Measurements from ENCODE around the gene GATA5. TPM values are rescaled to one million over a fixed set of nuclear protein-coding genes. Genes with fewer than 3 reads are reported as not detected.

GATA5 gene
- total RNA-seq, 1 donor from 2014 or later: 18.1 TPM

DNA sequence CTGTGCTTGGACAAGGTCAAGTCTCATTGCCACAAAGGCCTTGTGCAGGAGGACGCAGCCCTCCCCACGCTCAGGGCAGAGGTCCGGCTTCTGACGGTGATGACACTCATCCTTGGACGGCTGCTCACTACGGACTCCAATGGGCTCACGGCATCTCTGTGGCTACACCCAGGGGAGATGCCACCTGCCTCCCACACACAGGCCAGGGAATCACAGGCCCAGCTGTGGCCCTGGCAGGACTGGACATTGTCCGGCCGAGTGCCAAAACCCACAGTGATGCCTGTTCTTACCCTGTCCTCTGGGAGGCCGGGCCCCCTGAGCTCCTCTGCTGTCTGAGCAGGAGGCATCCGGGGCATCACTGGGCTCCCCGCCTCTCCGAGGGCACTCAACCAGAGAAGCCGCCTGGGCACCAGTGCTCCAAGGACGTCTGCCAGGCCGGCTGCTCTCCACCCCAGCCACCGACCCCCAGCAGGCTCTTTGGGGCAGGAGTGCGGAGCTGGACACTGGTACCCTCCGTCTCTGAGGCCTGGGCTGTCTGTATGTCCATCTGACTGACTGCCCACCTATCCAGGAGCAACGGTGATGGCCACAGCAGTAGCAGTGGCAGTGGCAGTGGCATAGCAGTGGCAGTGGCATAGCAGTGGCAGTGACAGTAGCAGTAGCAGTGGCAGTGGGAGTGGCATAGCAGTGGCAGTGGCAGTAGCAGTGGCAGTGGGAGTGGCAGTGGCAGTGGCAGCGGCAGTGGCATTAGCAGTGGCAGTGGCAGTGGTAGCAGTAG is 50.3 kb downstream of the GATA5 start:
- intact Hi-C loops (cut with micrococcal nuclease): loop anchor here (10.0 kb wide), 1 partner anchor 179 kb away; no protein-coding TSS in a partner anchor
- no peak for ATAC-seq
- no peak for DNase-seq

DNA sequence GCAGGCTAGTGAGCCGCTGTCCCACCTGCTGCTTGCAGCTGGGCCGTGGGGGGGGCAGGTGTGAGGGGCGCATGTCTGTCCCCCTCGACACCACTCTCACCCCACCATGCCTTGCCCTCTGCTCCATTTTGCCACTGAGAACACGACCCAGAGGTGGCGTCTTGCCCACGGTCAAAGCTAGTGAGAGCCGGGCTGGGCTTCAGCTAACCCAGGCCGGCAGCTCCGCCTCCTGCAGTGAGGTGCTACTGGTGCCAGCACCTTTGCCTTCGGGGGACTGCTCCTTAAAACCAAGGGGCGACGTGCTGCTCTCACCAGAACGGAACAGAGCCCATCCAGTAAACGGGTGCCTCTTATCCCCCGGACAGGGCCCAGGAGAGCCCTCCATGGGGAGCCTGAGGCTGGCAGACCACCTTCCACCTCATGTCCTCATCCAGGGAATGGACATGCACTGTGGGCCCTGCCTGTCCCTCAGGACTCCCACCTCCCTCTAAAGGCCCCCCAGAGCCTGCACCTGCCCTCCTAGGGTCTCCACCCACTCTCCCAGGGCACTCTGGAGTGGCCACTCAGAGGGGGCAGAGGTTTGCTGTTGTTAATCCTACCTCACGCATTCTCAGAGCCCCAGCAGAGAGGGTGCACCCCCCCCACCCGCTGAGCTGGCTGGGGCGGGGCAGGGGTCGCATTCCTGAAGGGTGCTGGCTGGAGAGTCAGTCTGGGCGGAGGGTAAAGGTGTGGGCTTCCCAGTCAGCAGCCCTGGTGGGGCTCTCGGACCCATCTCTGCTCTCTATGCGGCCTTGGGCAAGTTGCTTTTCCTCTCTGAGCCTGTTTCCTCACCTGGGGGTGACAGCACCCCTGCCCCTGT is 51.3 kb downstream of the GATA5 start:
- DNase-seq: peak; percentile 44
- ATAC-seq: peak; percentile 44
- intact Hi-C loops (cut with micrococcal nuclease): loop anchor here (10.0 kb wide), 1 partner anchor 180 kb away; no protein-coding TSS in a partner anchor

DNA sequence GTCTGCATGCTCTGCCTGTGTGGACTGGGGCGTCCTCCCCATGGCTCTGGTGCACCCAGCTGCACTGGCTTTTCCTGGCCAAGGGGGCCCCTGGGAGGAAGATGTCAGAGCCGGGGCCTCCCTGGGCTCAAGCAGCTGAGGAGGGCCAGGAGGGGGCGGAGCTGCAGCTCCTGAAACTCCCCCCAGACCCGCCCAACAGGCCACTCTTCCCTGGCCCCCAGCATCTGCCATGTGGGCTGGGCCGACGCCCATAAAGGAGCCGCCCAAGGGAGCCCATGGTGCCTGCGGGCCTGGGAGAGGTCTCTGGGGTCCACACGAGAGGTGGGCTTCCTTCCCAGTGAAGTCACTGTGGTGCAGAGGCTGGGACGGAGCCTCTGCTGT is 52.5 kb downstream of the GATA5 start:
- DNase-seq (no peak), ATAC-seq (no peak)
- intact Hi-C loops (cut with micrococcal nuclease): loop anchor here (10.0 kb wide), 1 partner anchor 181 kb away; no protein-coding TSS in a partner anchor

DNA sequence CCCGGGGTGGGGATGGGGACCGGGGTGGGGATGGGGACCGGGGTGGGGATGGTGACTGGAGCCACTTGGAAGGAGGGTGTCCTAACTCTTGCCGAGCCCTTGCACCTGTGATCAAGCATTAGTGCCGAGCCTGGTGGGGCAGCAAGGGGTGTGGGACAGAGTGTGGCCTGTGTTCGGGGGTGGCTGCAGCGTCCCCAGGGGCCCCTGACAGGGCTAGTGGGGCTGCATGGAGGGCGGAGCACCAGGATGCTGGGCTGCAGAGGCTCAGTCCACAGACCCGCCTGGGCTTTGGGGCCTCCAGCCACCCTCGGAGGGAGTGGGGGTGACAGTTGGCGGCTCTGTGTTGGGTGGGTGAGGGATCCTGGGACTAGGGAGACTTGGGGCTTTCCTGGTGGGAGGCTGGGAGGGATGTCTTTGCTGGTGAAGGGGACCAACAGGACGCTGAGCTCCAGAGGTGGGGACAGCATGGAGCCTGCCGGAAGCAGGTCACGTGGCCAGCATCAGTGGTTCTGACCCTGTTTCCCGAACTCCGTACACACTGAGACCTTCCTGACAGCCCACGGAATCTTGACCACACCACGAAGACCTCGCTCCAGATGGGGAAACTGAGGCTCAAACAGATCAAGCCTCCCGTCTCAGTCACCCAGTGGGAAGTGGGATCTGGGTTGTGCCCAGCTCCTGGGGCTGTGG is 53.0 kb downstream of the GATA5 start:
- intact Hi-C loops (cut with micrococcal nuclease): loop anchor here (10.0 kb wide), 1 partner anchor 182 kb away; no protein-coding TSS in a partner anchor
- no peak for DNase-seq
- no peak for ATAC-seq

DNA sequence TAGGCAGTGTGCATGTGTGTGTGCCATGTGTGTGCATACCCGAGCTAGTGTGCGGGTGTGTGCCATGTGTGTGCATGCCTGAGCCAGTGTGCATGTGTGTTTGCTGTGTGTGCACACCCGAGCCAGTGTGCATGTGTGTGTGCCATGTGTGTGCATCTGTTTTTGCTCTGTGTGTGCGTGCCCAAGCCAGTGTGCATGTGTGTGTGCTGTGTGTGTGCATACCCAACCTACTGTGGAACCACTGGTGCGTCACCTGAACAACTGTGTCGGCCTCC is 54.1 kb downstream of the GATA5 start:
- ATAC-seq (no peak), DNase-seq (no peak)
- intact Hi-C loops (cut with micrococcal nuclease): loop anchor here (10.0 kb wide), 1 partner anchor 183 kb away; no protein-coding TSS in a partner anchor

DNA sequence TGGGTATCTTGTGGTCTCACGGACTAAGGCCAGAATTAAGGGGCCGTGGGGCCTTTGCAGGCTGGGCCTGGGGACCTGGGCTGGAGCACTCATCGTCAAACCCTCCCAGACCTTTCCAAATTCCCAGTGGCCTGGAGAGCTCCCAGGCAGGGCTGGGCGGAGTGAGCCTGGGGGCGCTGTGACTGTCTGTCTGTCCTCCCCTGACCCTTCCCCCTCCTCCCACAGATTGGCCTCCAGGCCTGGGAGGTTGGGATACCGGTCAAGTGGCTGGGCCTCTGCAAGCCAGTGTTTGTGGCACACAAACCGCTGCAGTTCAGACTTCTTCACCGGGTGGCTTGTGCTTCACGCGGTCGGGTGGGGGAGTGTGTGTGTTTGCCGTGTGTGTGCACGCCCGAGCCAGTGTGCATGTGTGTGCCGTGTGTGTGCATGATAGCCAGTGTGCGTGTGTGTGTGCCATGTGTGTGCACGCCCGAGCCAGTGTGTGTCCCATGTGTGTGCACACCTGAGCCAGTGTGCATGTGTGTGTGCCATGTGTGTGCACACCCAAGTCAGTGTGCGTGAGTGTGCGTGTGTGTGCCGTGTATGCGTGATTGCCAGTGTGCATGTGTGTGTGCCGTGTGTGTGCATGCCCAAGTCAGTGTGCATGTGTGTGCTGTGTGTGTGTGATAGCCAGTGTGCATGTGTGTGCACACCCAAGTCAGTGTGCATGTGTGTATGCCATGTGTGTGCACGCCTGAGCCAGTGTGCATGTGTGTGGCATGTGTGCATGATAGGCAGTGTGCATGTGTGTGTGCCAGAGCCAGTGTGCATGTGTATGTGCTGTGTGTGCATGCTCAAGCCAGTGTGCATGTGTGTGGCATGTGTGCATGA is 54.7 kb downstream of the GATA5 start:
- intact Hi-C loops (cut with micrococcal nuclease): loop anchor here (10.0 kb wide), 1 partner anchor 184 kb away; no protein-coding TSS in a partner anchor
- peak; percentile 12 for ATAC-seq
- no peak for DNase-seq

DNA sequence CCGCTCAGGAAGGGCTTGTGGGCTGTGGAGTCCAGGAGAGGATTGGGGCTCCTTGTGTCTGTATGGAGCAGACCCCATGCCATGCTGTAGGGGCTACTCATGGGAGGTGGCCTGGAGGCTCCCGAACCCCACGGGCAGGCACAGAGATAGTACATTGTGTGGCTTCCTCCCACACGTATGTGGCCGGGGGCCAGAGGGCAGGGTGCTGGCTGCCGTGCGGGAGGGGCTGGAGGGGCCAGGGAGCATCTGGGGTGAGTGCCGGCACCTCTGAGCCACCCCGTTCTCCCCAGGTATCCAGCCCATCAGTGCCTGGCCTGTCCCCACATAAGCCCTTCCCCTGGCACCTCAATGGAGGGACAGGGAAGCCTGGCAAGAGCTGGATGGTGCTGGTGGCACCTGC is 56.0 kb downstream of the GATA5 start:
- intact Hi-C loops (cut with micrococcal nuclease): loop anchor here (10.0 kb wide), 1 partner anchor 185 kb away; no protein-coding TSS in a partner anchor
- no peak for ATAC-seq
- DNase-seq: no peak

DNA sequence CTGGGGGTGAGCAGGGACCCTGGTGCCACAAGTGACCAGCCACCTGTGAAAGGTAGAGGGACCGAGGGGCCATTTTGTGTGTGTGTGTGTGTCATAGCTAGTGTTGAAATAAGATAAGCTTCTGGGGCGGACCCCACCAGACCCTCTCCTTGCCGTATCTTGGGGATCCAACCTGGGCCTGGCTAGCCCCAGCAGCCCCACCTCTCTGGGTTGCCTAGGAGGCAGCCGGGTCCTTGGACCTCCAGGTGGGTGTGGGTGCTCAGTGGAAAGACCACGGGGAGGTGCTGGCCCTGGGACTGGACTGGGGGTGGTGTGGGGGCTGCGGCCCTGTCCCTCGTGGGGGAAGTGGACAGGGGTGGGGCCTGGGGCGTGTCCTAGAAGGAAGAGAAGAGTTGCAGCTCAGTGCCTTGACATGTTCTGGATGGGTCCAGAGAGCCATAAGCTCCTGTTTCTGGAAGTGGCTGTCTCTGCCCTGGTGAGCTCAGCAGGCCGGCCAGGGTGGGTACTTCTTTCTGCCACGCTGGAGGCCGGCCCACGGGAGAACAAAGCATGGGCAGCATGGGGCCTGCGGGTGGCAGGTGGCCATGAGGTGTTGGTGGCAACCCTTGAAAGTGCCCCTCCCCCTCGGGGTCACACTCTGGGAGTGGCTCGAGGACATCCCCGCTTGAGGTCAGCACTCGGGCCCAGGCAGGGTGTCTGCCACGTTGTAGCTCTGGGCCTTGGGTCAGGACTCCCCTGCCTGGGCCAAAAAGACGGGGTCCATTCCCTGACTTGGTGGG is 56.9 kb downstream of the GATA5 start:
- intact Hi-C loops (cut with micrococcal nuclease): no loop called here
- ATAC-seq: no peak
- no peak for DNase-seq

DNA sequence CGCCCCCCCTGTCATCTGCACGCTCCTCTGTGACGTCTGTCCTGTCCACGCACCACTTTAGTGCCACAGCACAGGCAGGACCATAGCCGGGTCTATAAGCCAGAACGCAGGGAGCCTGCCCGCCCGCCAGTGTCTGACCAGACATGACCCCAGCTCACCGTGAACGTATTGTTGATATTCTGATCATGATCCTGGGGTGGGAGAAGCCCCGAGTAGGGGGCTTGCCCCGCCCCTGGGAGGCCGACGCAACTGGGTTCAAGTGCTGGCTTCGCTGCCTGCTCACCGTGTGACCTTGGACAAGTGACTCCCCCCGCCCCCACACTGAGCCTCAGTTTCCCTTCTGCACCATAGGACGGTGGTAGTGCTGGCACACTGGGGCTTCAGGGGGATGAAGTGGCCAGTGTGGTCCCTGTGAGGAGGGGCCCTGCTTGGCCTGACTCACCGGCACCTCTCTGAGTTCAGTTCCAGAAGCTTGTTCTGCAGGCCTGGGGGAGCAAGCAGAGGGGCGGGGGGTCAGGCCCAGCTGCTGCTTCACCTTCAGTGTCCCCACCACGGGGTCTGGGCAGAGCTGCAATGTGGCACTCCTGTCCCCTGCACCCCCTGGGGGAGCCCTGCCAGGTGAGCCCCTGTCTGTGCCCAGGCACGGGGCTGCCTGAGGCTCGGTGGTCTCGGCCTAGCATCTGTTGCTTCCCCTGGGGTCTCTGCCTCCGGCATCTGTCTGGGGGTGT is 57.6 kb downstream of the GATA5 start:
- intact Hi-C loops (cut with micrococcal nuclease): no loop called here
- ATAC-seq: no peak

DNA sequence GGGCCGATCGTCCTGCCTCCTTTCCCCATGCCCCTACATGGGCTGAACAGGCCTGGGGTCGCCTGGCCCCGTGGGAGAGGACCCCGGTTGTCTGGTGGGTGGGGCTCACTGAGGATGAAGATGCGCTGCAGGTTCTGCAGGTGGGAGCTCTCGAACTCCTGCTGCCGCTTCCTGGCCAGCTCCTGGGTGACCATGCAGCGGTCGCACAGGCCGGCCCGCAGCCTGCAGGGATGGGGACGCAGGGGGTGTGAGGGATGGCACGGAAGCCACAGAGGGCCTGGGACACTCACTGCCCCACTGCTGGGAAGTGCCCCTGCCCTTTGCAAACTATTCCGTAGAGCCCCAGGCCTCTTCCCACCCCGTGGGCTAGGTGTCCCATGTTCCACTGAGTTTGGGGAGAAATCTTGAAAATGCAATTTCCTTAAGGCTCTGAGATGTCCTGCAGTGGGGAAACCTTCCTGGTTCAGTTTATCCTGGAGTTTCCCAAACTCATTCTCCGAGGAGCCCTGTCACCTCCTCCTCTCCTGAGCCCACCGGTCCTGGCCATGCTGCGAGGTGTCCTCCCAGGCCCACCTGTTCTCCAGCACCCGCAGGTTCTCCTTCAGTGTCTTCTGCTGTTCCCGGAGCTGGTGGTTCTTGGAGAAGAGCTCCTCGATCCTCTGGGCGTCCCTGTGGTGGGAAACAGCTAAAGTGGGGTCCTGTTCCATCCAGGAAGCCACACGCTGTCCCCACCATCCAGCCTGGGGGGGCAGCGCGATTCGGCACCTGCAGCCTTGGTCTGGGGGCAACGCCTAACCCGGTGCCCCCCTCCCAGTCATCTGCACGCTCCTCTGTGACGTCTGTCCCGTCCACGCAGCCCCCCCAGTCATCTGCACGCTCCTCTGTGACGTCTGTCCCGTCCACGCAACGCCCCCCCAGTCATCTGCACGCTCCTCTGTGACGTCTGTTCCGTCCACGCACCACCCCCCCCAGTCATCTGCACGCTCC is 58.9 kb downstream of the GATA5 start:
- intact Hi-C loops (cut with micrococcal nuclease): no loop called here
- DNase-seq: no peak
- ATAC-seq: no peak

More for the DNA sequence above, 57.6 kb downstream of the GATA5 start:
- DNase-seq: no peak

DNA sequence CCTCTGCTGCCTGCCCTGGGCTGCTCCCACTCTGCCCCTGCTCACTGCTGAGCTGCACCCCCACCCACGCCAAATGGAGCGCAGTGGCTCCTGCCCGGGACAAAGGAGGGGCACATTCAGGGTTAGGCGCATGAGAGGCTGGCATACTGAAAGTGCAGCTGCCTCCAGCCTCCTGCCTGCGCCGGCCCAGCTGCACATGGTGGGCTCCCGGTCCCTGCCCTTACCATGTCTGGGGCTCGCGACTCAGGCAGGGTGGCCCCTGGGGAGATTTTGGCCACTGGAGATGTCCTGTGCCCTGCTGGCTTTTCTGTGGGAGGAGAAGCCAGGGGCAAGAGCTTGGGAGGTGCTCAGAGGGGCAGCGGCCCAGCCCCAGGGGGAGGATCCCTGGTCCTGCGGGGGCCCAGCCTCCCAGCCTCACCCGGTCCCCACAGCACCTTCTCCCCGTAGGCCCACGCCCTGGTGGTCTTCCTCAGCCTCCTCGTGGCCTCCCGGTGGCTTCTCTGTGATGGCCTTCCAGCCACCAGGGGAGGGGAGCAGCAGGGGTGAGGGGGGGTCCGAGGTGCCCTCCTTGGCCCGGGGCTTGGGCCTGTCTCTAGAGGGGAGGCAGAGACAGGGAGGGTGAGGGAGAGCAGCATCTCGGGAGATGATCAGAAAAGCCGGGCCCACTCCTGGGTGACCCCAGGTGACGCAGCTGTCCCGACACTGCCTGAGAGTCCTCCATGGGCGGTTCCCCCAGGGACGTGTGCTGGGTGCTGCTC is 60.3 kb downstream of the GATA5 start:
- ATAC-seq (no peak), DNase-seq (no peak)
- intact Hi-C loops (cut with micrococcal nuclease): no loop called here

DNA sequence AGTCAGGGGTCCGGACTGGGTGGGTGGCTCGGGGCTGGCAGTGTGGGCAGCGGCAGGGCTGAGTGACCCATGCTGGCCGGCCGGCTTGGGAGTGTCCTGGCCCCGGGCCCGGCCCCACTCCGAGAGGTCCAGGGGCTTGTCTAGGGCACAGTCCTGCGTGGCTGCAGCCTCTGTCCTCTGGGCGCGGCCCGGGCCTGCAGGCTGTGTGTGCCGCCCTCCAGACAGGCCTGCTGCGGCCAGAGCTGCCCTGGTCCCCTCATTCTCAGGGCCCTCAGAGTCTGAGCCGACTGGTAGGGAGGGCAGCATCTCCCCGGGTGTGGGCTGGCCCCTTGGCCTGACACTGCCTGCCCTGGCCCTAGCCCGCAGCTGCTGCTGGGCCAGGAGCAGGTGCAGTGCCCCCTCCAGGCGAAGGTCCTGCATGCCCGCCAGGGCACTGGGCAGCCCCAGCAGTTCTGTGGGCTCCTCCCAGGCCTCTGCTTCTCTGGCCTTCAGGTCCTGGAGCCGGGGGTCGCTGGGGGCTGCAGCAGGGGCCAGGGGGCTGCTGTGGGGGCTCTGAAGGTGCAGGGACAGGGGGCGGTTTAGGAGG is 61.8 kb downstream of the GATA5 start:
- ATAC-seq (no peak), DNase-seq (no peak)
- intact Hi-C loops (cut with micrococcal nuclease): no loop called here
